HG02678 (cell line): ENCODE measurements around the gene POLR3C.
"Not testable (repeated sequence)": the region's sequence is repeated elsewhere in the genome, so short reads cannot be mapped to it uniquely, and the experiment has no call there.

Experiments
- ATAC-seq: cut with Tn5 transposase; IDR thresholded peaks from one replicate; pipeline ENCODE4 v1.9.1; 2021; ENCODE audit warnings: mild to moderate bottlenecking, moderate library complexity; ENCODE audit not compliant: unreplicated experiment

Gene POLR3C, protein sequence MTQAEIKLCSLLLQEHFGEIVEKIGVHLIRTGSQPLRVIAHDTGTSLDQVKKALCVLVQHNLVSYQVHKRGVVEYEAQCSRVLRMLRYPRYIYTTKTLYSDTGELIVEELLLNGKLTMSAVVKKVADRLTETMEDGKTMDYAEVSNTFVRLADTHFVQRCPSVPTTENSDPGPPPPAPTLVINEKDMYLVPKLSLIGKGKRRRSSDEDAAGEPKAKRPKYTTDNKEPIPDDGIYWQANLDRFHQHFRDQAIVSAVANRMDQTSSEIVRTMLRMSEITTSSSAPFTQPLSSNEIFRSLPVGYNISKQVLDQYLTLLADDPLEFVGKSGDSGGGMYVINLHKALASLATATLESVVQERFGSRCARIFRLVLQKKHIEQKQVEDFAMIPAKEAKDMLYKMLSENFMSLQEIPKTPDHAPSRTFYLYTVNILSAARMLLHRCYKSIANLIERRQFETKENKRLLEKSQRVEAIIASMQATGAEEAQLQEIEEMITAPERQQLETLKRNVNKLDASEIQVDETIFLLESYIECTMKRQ

DNA sequence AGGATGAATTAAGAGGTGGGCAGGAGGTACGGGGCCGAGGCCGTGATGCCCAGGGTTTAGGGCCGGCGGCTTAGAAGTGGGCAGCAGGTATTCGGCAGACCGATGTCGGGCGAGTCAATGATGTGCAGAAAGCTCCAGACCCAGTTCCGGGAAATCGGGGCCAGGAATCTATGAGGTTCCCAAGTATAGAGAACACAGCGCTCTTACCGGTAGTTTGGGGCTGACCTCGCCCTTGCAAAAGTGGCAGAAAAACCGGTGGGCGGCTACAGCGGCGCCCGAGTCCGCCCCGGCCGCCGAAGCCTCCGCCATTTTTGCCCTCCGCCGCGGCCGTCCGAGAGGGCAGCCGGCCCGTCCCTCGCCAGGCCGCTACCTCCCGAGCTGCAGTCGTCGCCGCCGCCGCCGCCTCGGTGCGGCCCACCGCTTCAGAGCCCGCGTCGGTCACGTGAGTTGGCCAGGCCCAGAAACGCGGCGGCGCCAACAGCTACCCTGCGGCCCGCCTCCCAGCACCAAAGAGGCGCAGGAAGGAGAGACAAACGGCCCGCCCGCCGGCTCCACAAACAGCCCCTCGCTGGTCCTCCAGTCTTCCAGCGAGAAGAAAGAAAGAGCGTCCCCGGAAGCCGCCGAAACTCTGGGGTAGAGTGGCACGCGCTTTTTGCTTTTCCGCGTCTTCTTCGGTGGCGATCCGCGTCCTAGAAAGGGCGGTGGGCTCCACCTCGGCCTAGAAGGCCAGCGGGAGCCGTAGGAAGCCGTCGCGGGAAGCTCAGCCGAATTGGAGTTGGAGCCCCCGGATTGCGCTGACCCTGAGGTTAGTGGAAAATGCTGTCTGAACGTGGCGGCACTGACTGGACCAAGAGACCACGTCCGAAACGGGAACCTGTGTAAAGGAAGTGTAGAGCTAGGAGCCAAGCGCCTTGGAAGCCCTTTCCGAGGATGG, at the start of gene POLR3C, which contains the start of gene RNF115:
TSS of gene POLR3C (plus strand) at position 636 of the 934 bp plus-strand sequence. CDS start 1,577 bp downstream, outside the sequence.
TSS of gene RNF115 (minus strand) at position 531 of the 934 bp plus-strand sequence. CDS start at position 309, 222 bp downstream.
- peak; percentile 88 for ATAC-seq

DNA sequence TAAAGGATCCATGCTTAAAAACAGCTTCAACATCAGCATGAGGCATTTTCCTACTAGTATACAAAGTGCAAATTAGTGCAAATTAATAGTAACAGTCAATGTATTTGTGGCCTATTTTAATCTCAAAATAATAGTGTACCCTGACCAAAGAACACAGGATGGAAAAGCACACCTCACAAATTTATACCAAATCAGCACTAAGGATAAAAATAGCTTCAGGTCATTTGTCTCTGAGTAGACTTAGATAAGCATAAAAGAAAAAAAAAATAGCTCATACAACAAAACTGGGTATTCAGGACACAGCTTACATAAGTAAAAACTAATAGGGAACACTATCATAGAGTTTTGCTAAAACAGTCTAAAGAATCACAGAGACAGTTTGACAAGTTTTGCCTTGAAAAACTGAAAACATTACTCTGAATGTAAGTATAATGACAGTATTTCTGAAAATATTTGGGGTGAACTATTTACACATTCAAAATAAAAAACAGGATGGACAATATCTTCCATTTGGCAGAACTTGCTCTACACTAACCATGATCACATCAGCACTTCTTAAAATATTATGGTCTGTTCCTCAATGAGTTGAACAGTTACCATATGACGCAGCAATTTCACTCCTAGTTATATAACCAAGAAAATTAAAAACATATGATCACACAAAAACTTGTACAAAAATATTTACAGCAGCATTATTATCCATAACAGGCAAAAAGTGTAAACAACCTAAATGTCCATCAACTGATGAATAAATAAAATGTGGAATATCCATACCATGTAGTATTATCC, 46.4 kb upstream of the POLR3C start:
- no peak for ATAC-seq

DNA sequence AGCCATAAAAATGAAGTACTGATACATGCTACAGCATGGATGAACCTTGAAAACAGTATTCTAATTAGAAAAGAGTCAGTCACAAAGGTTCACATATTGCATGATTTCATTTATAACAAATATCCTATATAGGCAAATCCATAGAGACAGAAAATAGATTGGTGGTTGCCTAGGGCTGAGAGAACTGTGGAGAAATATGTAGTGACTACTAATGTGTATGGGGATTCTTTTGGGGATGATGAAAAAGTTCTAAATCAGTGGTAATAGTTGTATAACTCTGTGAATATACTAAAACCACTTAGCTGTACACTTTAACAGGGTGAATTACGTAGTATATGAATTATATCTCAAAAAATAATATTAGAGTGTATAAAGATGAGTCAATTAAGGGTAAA, 45.9 kb upstream of the POLR3C start:
- no peak for ATAC-seq

DNA sequence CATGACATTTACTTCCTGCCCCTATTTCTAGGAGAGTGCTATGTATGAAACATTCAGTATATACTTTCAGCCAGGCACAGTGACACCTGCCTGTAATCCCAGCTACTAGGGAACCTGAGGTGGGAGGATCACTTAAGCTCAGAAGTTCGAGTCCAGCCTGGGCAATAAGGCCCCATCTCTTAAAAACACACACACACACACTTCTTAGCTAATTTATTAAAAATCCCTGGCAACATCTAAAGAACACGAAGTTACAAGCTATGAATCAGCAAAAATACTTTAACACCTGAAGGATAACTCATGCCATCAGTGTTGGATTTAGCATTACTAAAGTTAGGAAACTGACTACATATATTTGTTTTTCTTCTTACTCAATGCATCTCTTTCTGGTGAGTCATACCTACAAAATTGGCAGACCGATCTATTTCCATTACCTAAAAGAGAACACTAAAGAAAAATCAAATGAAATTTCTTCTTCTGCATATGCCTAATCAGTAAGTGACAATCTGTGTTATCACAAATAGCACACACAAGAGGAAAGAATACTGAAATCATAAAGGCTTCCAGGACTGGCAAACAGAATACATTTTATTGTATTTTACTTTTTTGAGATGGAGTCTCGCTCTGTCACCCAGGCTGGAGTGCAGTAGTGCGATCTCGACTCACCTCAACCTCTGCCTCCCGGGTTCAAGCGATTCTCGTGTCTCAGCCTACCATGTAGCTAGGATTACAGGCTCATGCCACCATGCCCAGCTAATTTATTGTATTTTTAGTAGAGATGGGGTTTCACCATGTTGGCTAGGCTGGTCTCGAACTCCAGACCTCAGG, 41.5 kb upstream of the POLR3C start:
- ATAC-seq: no peak

DNA sequence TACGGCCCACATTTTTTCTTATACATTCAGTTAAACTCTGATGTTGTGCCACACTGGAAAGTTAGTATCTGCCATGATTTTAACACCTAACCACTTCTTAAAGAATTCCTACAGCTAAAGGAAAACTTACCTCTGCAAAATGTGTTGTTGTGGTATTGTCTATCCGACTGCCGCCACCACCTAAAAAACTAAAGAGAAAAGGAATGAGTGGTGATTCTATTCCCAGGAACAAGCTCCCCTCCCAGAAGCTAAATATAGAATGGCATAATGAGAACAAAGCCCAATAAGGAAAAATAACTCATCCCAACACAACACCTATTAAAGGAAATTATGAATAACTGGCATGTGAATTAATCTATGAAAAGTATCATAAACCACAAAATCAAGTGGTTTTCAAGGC, 39.6 kb upstream of the POLR3C start:
- ATAC-seq: no peak

DNA sequence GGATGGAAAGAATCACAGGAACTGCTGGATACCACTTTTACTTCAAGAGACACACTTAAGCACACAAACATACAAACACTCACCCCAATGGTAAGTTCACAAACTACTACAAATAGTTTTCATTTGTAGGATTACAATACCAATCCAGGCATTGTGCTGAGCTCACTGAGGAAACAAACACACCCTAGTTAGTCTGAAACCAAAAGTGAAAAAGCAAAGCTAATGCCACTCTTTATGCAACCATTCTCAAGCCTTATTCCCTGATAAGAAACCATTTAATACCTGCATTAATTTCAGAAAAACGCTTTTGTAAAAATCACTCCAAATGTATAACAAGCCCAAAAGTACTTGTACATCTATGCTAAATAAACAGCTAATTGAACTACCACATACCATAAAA, 38.5 kb upstream of the POLR3C start:
- no peak for ATAC-seq

DNA sequence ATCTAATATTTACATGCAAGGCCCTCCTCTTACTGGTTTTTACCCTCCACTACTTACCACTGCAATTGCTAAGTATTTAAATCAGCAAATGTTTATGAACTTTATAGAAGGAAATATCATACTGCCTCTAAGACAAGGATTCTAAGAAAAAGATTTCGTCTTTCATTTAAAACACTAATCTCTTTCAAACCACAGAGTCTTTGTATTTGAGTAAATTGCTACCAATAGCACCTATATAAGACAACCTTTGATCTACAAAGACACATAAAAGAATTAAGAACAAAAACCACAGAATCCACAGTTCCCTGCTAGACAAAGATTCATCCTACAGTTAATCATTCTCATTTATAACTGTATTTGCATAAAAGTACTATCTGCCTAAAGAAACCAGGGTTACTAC, 37.7 kb upstream of the POLR3C start:
- ATAC-seq: no peak

DNA sequence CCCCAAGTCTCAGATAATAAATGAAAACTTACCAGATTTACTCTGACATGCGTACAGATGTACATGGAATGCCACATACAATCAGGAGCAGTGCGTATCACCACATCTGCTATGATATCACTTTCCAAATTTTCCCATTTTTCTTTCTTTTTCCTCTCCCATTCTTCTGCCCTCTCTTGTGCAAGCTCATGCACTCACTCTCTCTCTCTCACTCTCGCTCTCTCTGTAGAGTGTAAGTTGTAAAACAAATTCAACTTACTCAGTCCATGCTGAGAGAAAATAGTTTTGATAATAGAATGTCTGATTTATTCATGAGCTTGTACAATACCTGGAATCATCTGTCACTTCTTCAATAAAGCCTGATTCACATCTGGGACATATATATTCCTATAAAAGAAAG, 35.4 kb upstream of the POLR3C start:
- no peak for ATAC-seq

DNA sequence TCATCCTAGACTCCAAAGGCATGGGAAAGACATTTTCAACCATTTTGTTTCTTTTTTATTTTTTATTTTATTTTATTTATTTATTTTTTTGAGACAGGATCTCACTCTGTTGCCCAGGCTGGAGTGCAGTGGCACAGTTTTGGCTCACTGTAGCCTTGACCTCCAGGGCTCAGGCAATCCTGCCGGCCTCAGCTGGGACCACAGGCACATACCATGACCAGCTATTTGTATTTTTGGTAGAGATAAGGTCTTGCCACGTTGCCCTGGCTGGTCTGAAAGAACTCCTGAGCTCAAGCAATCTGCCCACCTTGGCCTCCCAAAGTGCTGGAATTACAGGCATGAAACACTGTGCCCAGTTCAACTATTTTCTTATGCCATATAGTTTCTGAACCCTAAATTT, 32.1 kb upstream of the POLR3C start:
- not testable (repeated sequence) for ATAC-seq

DNA sequence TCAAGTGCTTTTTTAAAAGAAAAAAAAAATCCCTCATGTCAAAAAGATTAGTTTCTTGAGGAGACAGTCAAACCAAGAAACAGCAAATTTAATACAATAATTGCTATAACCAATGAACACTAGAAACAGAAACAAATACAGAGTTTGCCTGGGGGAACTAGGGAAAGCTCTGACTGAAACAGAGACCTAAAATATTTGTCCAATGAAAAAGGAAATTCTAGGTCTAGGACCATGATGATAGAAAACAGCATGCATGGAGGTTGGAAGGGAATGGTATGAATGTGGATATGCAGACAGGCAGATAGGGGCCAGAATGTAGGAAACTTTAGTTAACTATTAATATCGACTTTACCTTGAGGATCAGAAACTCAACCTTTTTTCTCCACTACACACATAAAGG, 31.5 kb upstream of the POLR3C start:
- ATAC-seq: no peak

DNA sequence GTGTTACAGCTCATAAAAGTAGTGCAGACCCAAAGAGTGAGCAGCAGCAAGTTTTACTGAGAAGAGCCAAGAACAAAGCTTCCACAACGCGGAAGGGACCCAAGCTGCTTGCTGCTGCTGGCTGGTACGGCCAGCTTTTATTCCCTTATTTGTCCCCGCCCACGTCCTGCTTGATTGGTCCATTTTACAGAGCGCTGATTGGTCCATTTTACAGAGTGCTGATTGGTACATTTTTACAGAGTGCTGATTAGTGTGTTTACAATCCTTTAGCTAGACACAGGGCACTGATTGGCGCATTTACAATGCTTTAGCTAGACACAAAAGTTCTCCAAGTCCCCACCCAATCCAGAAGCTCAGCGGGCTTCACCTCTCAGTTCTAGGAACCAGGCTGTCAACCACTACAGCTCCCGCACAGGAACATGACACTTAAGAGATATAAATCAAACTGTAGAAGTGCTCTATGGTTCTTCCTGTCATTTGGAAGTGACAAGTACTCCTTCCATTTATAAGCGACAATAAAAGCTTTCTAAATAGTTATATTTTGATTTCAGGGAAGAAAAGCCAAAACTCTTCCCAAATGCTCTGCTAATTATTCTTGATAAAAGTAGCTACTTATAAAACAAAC, 28.6 kb upstream of the POLR3C start:
- no peak for ATAC-seq

DNA sequence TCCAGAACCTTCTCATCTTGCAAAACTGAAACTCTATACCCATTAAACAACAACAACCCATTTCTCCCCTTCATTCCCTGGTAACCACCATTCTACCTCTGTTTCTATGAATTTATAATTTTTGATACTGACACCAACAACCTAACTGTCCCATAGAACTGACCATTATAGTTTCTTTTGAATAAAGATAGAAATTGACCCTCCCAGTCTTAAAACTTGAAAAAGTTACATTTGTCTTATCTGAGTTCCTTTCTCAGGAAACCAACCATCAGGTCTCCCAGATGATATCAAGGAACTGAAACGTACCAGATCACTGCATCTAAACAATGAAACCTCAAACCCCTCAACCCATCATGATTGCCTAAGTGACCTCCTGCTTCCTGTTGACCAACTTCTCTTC, 27.2 kb upstream of the POLR3C start:
- no peak for ATAC-seq

DNA sequence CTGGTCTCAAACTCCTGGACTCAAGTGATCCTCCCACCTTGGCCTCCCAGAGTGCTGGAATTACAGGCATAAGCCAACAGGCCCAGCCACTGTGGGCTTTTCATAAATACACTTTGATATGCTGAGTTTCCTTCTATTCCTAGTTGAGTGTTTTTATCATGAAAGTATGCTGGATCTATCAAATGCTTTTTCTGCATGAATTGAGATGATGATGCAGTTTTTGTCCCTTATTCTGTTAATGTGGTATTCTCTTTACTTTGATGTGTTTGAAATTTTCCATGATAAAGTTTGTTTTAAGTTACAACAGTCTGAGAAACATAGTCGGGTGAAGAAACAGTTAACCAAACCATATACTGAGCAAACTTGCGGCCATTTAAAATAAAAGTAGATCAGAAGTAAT, 24.2 kb upstream of the POLR3C start:
- no peak for ATAC-seq

DNA sequence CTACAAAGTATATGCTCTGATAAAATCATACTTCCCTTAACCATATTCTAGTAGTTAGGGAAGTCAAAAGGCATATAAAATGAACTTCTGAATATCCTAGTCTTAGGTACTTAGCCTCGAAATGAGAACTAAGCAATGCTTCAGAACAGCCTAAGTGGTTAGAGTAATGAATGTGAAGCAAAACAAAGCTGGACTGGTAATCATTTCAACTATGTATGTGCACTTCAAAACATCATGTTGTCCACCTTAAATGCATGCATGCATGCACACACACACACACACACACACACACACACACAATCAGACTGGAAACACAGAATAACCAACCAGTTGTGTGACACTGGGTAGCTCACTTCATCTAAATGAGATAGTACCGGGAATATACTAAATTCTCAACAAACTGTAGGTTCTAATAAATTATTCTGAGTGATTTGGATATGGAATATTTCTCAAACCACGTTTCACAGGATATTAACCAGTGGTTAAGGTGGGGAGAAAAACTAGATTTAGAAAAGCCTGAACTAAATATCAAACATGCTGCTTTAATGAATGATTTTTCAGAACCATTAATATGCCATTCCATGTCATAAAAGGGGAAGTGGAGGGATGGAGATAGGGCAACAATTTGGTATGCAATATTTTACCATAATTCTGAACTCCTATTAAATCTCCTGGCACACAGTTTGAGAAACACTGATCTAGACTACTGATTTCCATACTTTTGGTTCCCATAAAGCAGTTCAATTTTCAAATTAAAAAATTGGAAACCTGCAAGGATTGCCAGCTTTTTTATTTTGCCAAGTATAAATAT, 19.6 kb upstream of the POLR3C start:
- ATAC-seq: no peak

DNA sequence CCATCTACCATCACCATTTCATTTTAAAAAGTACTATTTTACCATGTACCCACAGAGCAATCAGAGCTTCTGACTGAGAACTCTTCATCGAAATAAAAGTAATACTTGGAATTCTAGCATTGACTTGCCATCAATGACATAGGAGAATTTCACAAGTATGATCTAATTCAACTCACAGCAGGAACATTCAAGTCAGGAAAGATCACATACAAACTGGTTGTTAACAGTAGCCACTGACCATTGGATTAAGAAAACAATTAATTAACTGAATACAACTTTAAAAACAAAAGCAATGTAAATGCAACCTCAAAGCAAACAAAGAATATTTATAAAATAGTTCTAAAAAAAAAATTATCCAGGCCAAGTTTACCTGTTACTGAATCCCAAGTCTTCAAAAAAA, 18.9 kb upstream of the POLR3C start:
- ATAC-seq: no peak

DNA sequence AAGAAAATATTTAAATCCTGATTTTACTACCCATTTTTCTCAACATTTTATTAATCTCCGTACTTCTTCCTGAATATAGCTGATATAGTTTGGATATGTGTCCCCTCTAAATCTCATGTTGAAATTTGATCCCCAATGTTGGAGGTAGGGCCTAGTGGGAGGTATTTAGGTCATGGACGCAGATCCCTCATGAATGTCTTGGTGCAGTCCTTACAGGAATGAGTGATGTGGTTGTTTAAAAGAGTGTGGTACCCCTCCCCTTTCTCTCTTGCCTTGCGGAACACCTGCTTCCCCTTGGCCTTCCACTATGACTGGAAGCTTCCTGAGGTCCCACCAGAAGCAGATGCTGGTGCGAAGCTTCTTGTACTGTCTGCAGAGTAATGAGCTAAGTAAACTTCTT, 17.6 kb upstream of the POLR3C start:
- ATAC-seq: no peak

DNA sequence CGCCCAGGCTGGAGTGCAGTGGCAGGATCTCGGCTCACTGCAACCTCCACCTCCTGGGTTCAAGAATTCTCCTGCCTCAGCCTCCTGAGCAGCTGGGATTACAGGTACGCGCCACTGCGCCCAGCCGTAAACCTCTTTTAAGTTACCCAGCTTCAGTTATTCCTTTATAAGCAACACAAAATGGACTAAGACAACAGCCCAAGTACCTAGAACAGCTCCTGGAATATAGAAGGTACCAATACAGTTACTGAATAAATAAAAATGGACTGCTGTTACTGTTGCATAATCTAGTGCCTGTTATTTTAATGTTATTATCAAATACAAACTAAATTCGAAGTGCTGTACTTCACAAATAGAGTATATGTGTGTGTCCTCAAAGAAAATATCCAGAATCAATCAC, 17.2 kb upstream of the POLR3C start:
- ATAC-seq: no peak

DNA sequence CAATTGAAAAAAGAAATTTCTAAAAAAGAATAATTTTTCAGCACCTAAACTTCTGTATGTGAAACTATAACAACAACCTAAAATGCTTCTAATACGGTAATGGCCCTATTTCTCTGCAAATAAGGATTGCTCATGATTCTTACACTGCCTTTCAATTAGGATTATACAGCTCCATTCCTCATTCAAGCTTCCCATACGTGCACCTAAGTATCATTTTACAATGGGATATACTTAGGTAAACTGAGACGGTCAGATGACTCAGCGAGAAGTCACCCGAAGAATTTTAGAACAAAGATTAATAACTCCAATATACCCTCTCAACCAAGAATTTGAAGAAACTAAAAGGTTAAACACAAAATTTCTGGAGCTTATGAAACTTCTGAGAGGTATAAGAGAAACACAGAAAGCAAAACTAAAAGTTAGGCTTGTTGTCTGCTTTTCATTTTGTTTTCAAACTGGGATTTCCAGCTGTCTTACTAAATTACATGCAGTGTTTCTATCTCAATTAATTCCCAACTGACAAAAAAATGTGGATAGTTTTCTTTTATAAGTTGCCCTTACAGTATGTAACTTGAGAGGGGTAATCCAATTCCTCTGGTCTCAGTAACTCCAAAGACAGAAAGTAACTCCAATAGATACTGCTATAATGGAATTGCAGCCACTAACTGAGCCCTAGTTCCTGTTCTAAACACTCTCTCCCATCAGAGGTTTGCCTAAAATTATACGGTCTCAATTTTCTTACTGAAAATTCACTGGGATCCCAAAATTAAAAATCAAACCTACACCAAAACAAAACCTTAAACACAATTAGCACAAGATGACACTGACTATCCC, 10.8 kb upstream of the POLR3C start:
- ATAC-seq: not testable (repeated sequence)
